K562 (cell line): Measurements from ENCODE around the gene KLHL22. TPM values are rescaled to one million over a fixed set of nuclear protein-coding genes. Genes with fewer than 3 reads are reported as not detected.

Experiments used
- BCLAF1 ChIP-seq, 2 experiments: fragments of 450-650 bp in 1 of 2; IDR thresholded peaks; 2 replicates each; pipeline ENCODE4 v1.6.1; 2011 to 2017; ENCODE audit warnings: low read depth in 2 of 2, antibody characterized with exemption in 1 of 2, borderline replicate concordance in 1 of 2, low read length in 1 of 2, mild to moderate bottlenecking in 1 of 2, mixed read lengths in 1 of 2; ENCODE audit not compliant: control insufficient read depth in 1 of 2
- CBX2 ChIP-seq: fragments of 200-600 bp; sonication (generic); IDR thresholded peaks from one replicate; pipeline ENCODE4 v1.6.1; 2012; ENCODE audit warnings: mild to moderate bottlenecking, low read length, inconsistent platforms; ENCODE audit not compliant: insufficient read depth, poor library complexity, severe bottlenecking
- CBX3 ChIP-seq, 2 experiments: IDR thresholded peaks; 1 replicate in 1 of 2; 2 replicates in 1 of 2; pipeline ENCODE4 v1.6.1; 2012; ENCODE audit warnings: inconsistent platforms in 2 of 2, low read length in 2 of 2, borderline replicate concordance in 1 of 2, control low read depth in 1 of 2
- CHD2 ChIP-seq: IDR thresholded peaks from 2 replicates; pipeline ENCODE4 v1.6.1; 2011; ENCODE audit warnings: low read depth, low read length
- DLX4 ChIP-seq: fragments of 250-450 bp; sonication (Bioruptor Pico); IDR thresholded peaks from 2 replicates; pipeline ENCODE4 v1.6.1; 2021; ENCODE audit warnings: mild to moderate bottlenecking
- GABPA ChIP-seq: fragments of 200-800 bp; sonication (Bioruptor generic); conservative IDR thresholded peaks from 2 replicates; pipeline ENCODE4 v1.6.1; 2016; ENCODE audit warnings: low read depth, missing genetic modification characterization, missing compliant biosample characterization
- GATA2 ChIP-seq: sonication (generic); formaldehyde crosslinking; IDR thresholded peaks from 2 replicates; pipeline ENCODE4 v1.4.0; 2020; ENCODE audit warnings: mild to moderate bottlenecking, missing genetic modification reagents
- HMG20B ChIP-seq: fragments of 250-450 bp; sonication (Bioruptor Pico); IDR thresholded peaks from 2 replicates; pipeline ENCODE4 v1.5.0; 2021; ENCODE audit warnings: mild to moderate bottlenecking
- MTA2 ChIP-seq: fragments of 450-650 bp; IDR thresholded peaks from 2 replicates; pipeline ENCODE4 v1.6.1; 2016; ENCODE audit warnings: low read depth
- NEUROD1 ChIP-seq: fragments of 150-350 bp; IDR thresholded peaks from 2 replicates; pipeline ENCODE4 v1.6.1; 2014; ENCODE audit warnings: borderline replicate concordance, low read length, low read depth; ENCODE audit not compliant: partially characterized antibody
- PML ChIP-seq: IDR thresholded peaks from 2 replicates; pipeline ENCODE4 v1.6.1; 2012; ENCODE audit warnings: low read length, inconsistent platforms
- SAP30 ChIP-seq: fragments of 200-600 bp; sonication (generic); IDR thresholded peaks from 2 replicates; pipeline ENCODE4 v1.6.1; 2012; ENCODE audit warnings: borderline replicate concordance, low read depth, mild to moderate bottlenecking, moderate library complexity, low read length, control low read depth, inconsistent platforms; ENCODE audit not compliant: insufficient read depth, poor library complexity, severe bottlenecking
- STAT5B ChIP-seq: fragments of 250-450 bp; sonication (Bioruptor Pico); IDR thresholded peaks from 2 replicates; pipeline ENCODE4 v1.8.0; 2021; ENCODE audit warnings: mild to moderate bottlenecking, inconsistent platforms
- TOE1 ChIP-seq, 2 experiments: fragments of 450-650 bp in 1 of 2; sonication (generic) in 1 of 2; formaldehyde crosslinking in 1 of 2; IDR thresholded peaks; 2 replicates each; pipeline versions ENCODE4 v1.7.1 to v1.8.0; 2016 to 2022; ENCODE audit warnings: borderline replicate concordance in 2 of 2, mild to moderate bottlenecking in 2 of 2, antibody characterized with exemption in 1 of 2, inconsistent platforms in 1 of 2, low read depth in 1 of 2, missing genetic modification reagents in 1 of 2, moderate library complexity in 1 of 2
- USF1 ChIP-seq: sonication (generic); formaldehyde crosslinking; IDR thresholded peaks from 2 replicates; pipeline ENCODE4 v1.9.0; 2022; ENCODE audit warnings: mild to moderate bottlenecking, missing genetic modification reagents
- ZNF277 ChIP-seq: fragments of 250-450 bp; sonication (Bioruptor Pico); IDR thresholded peaks from 2 replicates; pipeline ENCODE4 v1.8.0; 2022; ENCODE audit warnings: inconsistent platforms, mild to moderate bottlenecking, moderate library complexity, borderline replicate concordance
- polyA plus RNA-seq, 8 experiments: library from polyadenylated mRNA; depleted of rRNA in 4 of 8; stranded (reverse) in 5 of 8; unstranded in 3 of 8; fragments of >200 nt; fragmentation: Nextera tagmentation in 2 of 8; fragmentation: Illumina TruSeq in 1 of 8; extraction: Ambion mirVana in 2 of 8; extraction: Trizol in 1 of 8; gene quantifications; 2 replicates each; pipeline versions ENCODE4 v1.2.1 to v1.2.3, GENCODE V29; 2011 to 2014; ENCODE audit warnings: inconsistent platforms in 1 of 8, missing spikeins in 1 of 8
- total RNA-seq, 7 experiments: library from RNA; depleted of rRNA in 6 of 7; stranded (reverse); fragments of >200 nt in 6 of 7; fragmentation: Illumina TruSeq in 2 of 7; extraction: Trizol in 2 of 7; gene quantifications; 2 replicates each; pipeline versions ENCODE4 v1.2.1 to v1.2.3, GENCODE V29; 2011 to 2021; ENCODE audit warnings: low replicate concordance in 1 of 7
- TF ChIP-seq, protein P1 (sequence below): fragments of 450-650 bp; IDR thresholded peaks from 2 replicates; pipeline ENCODE4 v1.6.1; 2014; ENCODE audit warnings: low read depth, mild to moderate bottlenecking, moderate library complexity, borderline replicate concordance

KLHL22 gene
- total and polyA plus RNA-seq, 9 of the 15 experiments (the other 6 are each of a cell fraction or from before 2014, with no cell fraction given): 1.3 to 25.6 (median 15.2) TPM

DNA sequence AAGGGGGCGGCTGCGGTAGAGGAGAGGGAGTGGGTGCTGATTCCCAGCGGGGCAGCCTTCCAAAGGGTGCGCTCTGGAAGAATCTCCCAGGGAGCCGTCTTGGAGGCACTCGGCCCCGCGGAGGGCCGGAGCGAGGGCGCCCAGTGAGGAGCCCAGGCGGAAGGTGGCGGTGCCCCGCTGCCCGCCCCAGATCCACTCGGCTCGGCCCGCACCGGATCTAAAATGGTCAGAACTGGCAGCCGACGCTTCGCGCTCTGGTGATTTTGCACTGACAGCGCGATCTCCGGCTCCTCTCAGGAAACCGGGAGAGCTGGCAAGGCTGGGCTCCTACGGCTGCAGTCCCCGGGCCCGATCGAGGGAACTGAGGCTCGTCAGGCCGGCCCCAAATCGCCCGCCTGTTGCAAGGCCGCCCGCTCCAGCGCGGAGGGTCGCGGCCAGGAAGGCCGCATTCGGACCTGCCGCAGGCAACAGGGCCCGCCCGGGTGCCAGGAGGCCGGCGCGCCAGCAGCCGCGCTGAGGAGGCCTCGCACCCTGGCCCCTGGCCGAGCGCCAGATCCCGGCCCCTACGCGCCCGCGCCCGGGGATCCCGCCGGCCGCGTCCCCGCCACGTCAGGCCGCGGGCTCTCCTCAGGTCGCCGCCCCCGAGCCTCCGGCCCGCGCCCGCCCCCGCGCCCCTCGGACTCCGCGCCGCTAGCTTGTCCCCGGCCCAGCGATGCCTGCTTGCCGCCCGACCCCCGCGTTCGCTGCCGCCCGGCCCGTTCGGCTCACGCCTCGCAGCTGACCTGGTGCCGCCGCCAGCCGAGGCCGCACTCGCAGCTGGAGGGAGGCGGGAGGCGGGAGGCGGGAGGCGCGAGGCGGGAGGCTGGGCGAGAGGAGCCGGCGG, at the start of gene KLHL22 (continued):
- TF ChIP-seq NEUROD1: peak; percentile 14
- TF ChIP-seq, protein P1, sequence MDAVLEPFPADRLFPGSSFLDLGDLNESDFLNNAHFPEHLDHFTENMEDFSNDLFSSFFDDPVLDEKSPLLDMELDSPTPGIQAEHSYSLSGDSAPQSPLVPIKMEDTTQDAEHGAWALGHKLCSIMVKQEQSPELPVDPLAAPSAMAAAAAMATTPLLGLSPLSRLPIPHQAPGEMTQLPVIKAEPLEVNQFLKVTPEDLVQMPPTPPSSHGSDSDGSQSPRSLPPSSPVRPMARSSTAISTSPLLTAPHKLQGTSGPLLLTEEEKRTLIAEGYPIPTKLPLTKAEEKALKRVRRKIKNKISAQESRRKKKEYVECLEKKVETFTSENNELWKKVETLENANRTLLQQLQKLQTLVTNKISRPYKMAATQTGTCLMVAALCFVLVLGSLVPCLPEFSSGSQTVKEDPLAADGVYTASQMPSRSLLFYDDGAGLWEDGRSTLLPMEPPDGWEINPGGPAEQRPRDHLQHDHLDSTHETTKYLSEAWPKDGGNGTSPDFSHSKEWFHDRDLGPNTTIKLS: no peak
- TF ChIP-seq CBX3 (IDR thresholded peaks at IDR 0.05; ENCODE audit: borderline replicate concordance in 1 of 2, low read length in 2 of 2): peak in 1 of 2 experiments; percentile 40; a peak in 2 of 3 replicates
- TF ChIP-seq GATA2 (CRISPR knock-in tag): no peak
- no peak for TF ChIP-seq PML
- no peak for TF ChIP-seq HMG20B (CRISPR knock-in tag)
- TF ChIP-seq USF1 (CRISPR knock-in tag): no peak
- no peak for TF ChIP-seq CHD2
- no peak for TF ChIP-seq TOE1 (IDR thresholded peaks at IDR 0.05; ENCODE audit: borderline replicate concordance)
- TF ChIP-seq TOE1 (CRISPR knock-in tag; IDR thresholded peaks at IDR 0.05; ENCODE audit: borderline replicate concordance, low read depth): no peak
- no peak for TF ChIP-seq ZNF277 (CRISPR knock-in tag)
- no peak for TF ChIP-seq GABPA (tag)
- TF ChIP-seq STAT5B (CRISPR knock-in tag): no peak
- TF ChIP-seq DLX4 (CRISPR knock-in tag): no peak
- TF ChIP-seq SAP30: peak; percentile 75
- TF ChIP-seq CBX2: no peak
- TF ChIP-seq BCLAF1 (IDR thresholded peaks at IDR 0.05; ENCODE audit: borderline replicate concordance in 1 of 2, control insufficient read depth in 1 of 2, low read depth in 2 of 2, low read length in 1 of 2): no peak
- TF ChIP-seq MTA2: no peak
